GM21367 (cell line): ENCODE data around the gene SKOR1.

Source experiments
- ATAC-seq: cut with Tn5 transposase; IDR thresholded peaks from one replicate; pipeline ENCODE4 v1.9.1; 2021; ENCODE audit not compliant: unreplicated experiment

SKOR1 gene

GRCh38 chr15:67850336-67850735 is 25.0 kb downstream of the SKOR1 start:
- no peak for ATAC-seq

- ATAC-seq = no peak
Measured at GRCh38 chr15:67850994-67851571, 25.8 kb downstream of the SKOR1 start.

GRCh38 chr15:67852418-67852817 is 27.1 kb downstream of the SKOR1 start:
- no peak for ATAC-seq

DNA sequence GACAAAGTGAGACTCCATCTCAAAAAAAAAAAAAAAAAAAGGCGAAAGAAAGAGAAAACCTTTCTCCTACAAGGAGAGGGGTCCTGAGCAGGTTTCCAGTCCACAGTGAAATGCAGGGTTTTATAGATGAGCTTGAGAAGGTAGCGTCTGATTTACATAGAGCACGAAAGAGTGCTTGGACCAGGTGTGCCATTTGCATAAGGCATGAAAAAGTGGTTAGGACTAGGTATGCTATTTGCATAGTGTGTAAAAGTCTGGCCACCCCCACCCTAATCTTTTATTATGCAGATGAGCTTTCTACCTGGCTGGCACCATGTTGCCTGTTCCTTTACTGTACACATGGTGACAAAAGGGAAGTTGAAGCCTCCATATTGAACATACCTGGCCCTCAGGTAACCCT is 28.1 kb downstream of the SKOR1 start:
- ATAC-seq = no peak

DNA sequence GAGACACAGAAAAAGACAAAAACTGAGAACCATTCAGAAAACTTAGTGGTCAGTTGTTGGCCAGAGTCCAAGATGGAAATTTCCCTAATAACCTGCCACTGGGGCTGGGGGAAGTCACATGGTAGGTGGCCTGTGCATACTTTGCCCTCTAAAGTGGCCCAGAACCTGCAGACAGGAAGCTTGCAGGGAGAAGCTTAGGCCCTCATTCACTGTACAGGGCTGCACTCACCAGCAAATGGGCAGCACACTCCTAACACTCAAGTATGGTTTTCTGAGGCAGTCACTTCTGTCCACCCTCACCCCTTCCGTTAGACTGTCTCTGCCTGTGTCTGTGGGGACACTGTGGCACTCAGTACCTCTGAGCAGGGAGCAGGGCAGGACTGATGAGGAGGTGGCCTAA is 29.0 kb downstream of the SKOR1 start:
- no peak for ATAC-seq

DNA sequence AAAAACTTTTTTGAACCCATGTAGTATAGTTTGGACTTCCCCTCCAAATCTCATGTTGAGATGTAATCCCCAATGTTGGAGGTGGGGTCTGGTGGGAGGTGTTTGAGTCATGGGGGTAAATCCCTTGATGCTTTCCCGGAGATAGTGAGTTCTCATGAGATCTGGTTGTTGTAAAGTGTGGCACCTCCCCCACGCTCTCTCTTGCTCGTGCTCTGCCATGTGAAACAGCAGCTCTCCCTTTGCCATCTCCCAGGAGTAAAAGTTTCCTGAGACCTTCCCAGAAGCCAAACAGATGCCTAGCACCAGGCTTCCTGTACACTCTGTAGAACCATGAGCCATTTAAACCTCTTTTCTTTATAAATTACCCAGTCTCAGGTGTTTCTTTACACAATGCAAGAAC is 30.5 kb downstream of the SKOR1 start:
- no peak for ATAC-seq

DNA sequence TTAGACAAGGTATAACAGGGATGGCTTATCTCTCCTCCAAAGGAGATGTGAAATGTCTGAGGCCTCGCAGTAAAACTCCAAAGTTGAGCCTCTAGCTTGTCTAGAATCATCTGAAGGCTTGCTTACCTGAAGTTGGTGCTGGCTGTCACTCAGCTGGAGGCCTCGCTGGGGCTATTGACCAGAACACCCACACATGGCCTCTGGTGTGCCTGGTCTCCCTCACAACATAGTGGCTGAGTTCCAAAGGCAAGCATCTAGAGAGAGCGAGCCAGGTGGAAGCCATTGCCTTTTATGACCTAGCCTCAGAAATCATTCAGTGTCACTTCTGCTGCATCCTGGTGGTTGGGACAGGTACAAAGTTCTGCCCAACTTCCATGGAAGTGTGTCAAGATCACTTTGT is 31.9 kb downstream of the SKOR1 start:
- no peak for ATAC-seq

GRCh38 chr15:67859331-67859946 is 34.1 kb downstream of the SKOR1 start:
- no peak for ATAC-seq

DNA sequence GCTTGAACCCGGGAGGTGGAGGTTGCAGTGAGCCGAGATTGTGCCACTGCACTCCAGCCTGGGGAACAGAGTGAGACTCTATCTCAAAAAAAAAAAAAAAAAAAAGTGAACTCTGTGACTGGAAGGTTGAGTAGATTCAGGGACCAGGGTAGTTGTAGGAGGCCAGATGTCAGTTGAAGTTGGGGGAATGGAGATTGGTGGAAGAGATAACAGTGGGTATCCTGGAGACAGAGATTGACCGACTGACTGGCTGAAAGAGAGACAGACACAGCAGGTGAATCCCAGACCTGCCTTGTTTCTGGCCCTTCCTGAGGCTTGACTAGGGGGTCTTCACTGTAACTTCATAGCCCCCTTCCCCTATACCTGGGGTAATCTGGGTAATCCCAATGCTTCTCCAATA is 36.7 kb downstream of the SKOR1 start:
- no peak for ATAC-seq

DNA sequence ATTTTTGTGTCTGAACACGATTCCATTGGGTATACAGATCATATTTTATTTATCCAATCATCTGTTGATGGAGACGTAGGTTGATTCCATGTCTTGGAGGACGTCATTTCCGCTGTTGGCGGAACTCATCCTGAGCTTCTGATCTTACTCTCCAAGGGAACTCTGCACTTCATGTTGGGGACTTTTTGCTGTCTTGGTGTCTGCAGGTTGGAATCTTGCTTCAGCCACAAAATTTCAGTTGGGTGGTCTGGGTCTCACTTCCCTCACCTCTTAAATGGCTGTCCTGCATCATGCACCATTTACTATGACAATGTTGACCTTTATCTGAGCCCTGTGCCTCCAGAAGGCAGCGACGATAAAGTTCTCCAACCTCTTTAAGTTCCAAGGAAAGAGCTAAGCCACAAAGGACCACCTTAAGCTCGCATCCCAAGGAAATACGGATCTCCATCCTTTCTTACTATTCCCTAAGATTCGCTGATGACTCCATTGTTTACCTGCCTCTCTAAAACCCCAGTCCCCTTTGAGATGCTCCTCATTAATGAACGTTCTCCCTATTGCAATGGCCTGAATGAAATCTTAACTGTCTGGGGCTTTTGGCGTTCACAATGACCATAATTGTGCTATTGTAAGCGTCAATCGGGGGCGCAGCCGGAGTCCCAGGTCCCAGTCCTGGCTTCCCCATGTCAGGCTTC is 37.6 kb downstream of the SKOR1 start:
- no peak for ATAC-seq

DNA sequence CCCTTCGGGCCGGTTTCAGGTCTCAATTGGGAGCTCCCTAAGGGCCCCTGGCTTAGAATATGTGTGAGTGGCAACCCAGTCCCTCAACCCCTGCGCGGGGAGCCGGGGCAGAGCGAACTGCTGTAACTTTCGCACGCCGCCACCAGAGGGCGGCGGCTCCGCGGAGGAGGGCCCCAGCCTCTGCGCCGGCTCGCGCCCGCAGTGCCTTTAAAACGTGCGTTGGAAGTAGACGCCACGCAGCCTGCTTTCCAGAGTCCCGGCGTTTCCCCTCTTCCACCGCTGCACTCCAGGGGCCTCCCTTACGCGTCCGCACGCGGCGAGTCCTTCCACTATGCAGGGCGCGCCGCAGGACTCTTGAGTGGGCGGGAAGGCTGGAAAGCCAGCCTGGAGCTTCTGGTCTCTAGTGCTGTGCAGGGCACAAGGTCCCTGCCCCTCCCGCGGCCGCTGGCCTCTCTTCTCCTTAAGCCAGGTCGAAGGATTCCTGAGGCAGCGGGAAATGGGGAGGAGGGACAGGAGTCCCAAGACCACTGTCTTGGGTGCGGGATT is 38.2 kb downstream of the SKOR1 start:
- peak; percentile 71 for ATAC-seq

GRCh38 chr15:67865331-67865730 is 40.0 kb downstream of the SKOR1 start:
- no peak for ATAC-seq

- no peak for ATAC-seq
Measured at GRCh38 chr15:67865766-67866165, 40.5 kb downstream of the SKOR1 start.

DNA sequence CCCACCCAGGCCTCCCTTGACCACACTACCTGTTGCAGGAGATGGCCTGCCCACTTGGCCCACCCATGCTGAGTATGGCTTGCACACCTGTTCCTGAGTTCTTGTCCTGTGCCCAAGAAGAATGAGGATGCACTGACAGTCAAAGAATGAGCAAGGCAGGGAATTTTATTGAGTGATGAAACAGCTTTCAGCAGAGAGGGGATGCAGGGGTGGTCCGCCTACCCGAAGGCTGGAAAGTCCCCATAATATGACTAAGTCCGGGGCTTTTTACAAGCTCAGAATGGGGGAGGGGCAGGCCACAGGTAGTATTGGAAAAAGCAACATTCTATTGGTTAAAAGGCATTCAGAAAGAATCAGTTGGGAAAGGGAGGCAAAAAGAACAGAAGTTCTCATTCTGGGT is 44.4 kb downstream of the SKOR1 start:
- no peak for ATAC-seq

- ATAC-seq = no peak
Measured at GRCh38 chr15:67870868-67871408, 45.6 kb downstream of the SKOR1 start.

- no peak for ATAC-seq
Measured at GRCh38 chr15:67873777-67874176, 48.5 kb downstream of the SKOR1 start.

DNA sequence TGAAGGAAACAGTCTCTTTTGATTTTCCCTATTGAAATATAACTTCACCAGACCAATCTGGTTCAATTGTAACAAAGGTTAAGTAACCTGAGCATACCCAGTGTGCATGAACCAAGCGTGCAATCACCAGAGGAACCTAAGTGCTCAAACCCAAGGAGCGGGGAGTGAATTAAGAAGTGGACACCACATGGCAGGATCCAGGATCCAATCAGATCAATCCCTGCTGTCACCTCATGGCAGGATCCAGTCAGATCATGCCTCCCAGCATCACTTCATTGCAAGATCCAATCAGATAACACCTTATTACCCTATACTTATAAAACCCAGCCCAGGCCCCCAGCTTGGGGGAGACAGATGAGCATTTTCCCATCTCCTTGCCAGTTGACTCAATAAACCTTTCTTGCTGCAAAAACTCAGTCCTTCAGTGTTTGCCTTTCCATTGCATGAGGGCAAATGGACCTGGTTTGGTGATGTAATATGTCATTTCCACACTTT is 53.5 kb downstream of the SKOR1 start:
- ATAC-seq = no peak

GRCh38 chr15:67879440-67880129 is 54.3 kb downstream of the SKOR1 start:
- no peak for ATAC-seq

DNA sequence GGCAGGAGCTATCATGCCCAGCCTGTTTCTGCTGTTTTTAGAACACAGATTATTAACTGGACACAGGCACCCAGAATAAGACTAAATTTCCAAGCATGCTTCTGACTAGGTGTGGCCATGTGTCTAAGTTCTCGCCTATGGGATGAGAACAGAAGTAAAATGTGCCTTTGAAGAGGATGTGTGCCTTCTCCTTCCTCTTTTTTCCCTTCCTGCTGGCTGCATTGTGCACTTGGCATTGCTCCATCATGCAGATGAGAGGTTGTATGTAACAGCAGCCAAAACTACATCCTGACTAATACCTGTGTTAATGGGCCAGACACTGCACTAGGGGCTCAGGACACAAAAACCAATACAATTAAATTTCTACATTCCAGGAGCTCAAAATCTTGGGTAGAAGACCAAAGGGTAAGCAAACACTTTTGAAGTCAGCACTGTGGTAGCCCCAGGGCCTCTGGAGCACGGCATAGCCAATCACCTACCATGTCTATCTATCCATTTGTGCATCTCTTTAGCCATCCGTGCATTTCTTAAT is 55.4 kb downstream of the SKOR1 start:
- ATAC-seq = no peak

- no peak for ATAC-seq
Measured at GRCh38 chr15:67882487-67883233, 57.4 kb downstream of the SKOR1 start.
